Measurements from ENCODE around the gene XPO1.

XPO1 gene

GRCh38 chr2:61431345-61431744 is 106.8 kb downstream of the XPO1 start:
- no peak for DNase-seq (ENCODE audit: low read depth)

All from HS-27A (cell line).